Osteocyte (in vitro differentiated cells): Measurements from ENCODE around the gene ATP6V0A4. TPM values are rescaled to one million over a fixed set of nuclear protein-coding genes. Genes with fewer than 3 reads are reported as not detected.

ENCODE experiments used
- DNase-seq: peaks from one replicate; pipeline ENCODE4 v3.0.0; 2021; ENCODE audit warnings: mixed read lengths; ENCODE audit not compliant: unreplicated experiment; ENCODE audit errors: extremely low spot score
- H3K27ac Mint-ChIP-seq: one replicate; pipeline ENCODE4 v1.8.0; 2021; ENCODE audit warnings: mild to moderate bottlenecking, mixed read lengths; ENCODE audit not compliant: unreplicated experiment
- H3K27me3 Mint-ChIP-seq: one replicate; pipeline ENCODE4 v1.8.0; 2021; ENCODE audit warnings: mixed read lengths; ENCODE audit not compliant: unreplicated experiment
- H3K36me3 Mint-ChIP-seq: one replicate; pipeline ENCODE4 v1.8.0; 2021; ENCODE audit warnings: mixed read lengths; ENCODE audit not compliant: unreplicated experiment
- H3K4me1 Mint-ChIP-seq: one replicate; pipeline ENCODE4 v1.8.0; 2021; ENCODE audit warnings: mixed read lengths; ENCODE audit not compliant: unreplicated experiment
- H3K4me3 Mint-ChIP-seq: one replicate; pipeline ENCODE4 v1.8.0; 2021; ENCODE audit warnings: mild to moderate bottlenecking, moderate library complexity, mixed read lengths; ENCODE audit not compliant: unreplicated experiment
- H3K9me3 Mint-ChIP-seq: one replicate; pipeline ENCODE4 v1.8.0; 2021; ENCODE audit warnings: mixed read lengths; ENCODE audit not compliant: unreplicated experiment
- CTCF ChIP-seq: fragments of 200-600 bp; sonication (generic); IDR thresholded peaks from 2 replicates; pipeline ENCODE4 v1.5.0; 2021; ENCODE audit warnings: antibody characterized with exemption, mild to moderate bottlenecking, moderate library complexity
- total RNA-seq: library from RNA; stranded (reverse); gene quantifications from 2 replicates; pipeline ENCODE4 v1.2.1, GENCODE V29; 2021

ATP6V0A4 gene
- total RNA-seq, 1 donor from 2014 or later, result 0.64 TPM

- no peaks in the 10 kb centered on the region for H3K9me3 Mint-ChIP-seq
Observed at GRCh38 chr7:138837627-138838026, 39.6 kb upstream of the ATP6V0A4 start.

GRCh38 chr7:138835087-138835486 lies 37.1 kb upstream of the ATP6V0A4 start:
- no peak overlapping the region for H3K4me3 Mint-ChIP-seq
- H3K27ac Mint-ChIP-seq, result no peak overlapping the region
- TF ChIP-seq CTCF, result no peak
- peak; percentile 40 for DNase-seq
- peaks cover 7% of the 10 kb centered on the region for H3K4me1 Mint-ChIP-seq
- H3K27me3 Mint-ChIP-seq, result no peaks in the 10 kb centered on the region
- H3K36me3 Mint-ChIP-seq, result peaks cover 16% of the 10 kb centered on the region
- H3K9me3 Mint-ChIP-seq, result no peaks in the 10 kb centered on the region

More at GRCh38 chr7:138837627-138838026, 39.6 kb upstream of the ATP6V0A4 start:
- Mint-ChIP-seq H3K27ac (no peak overlapping the region), H3K4me3 (no peak overlapping the region), H3K4me1 (peaks cover 10% of the 10 kb centered on the region), H3K27me3 (no peaks in the 10 kb centered on the region), H3K36me3 (peaks cover 18% of the 10 kb centered on the region)
- TF ChIP-seq CTCF, result no peak
- DNase-seq, result peak; percentile 76

- Mint-ChIP-seq H3K4me3 (no peak overlapping the region), H3K36me3 (peaks cover 14% of the 10 kb centered on the region), H3K4me1 (peaks cover 7% of the 10 kb centered on the region), H3K27ac (no peak overlapping the region), H3K9me3 (no peaks in the 10 kb centered on the region), H3K27me3 (no peaks in the 10 kb centered on the region)
- TF ChIP-seq CTCF, result no peak
- peak; percentile 34 for DNase-seq
Observed at GRCh38 chr7:138834583-138834982, 36.6 kb upstream of the ATP6V0A4 start.

GRCh38 chr7:138833596-138833995 lies 35.6 kb upstream of the ATP6V0A4 start:
- H3K4me3 Mint-ChIP-seq, result no peak overlapping the region
- H3K27me3 Mint-ChIP-seq, result no peaks in the 10 kb centered on the region
- peaks cover 7% of the 10 kb centered on the region for H3K4me1 Mint-ChIP-seq
- peak; percentile 38 for DNase-seq
- H3K9me3 Mint-ChIP-seq, result no peaks in the 10 kb centered on the region
- H3K27ac Mint-ChIP-seq, result no peak overlapping the region
- TF ChIP-seq CTCF, result no peak
- H3K36me3 Mint-ChIP-seq, result peaks cover 14% of the 10 kb centered on the region

- no peaks in the 10 kb centered on the region for H3K27me3 Mint-ChIP-seq
- H3K27ac Mint-ChIP-seq, result no peak overlapping the region
- peak; percentile 38 for DNase-seq
- H3K4me1 Mint-ChIP-seq, result peaks cover 7% of the 10 kb centered on the region
- no peak overlapping the region for H3K4me3 Mint-ChIP-seq
- no peak for TF ChIP-seq CTCF
- H3K36me3 Mint-ChIP-seq, result peaks cover 14% of the 10 kb centered on the region
- no peaks in the 10 kb centered on the region for H3K9me3 Mint-ChIP-seq
Observed at GRCh38 chr7:138832966-138833365, 35.0 kb upstream of the ATP6V0A4 start.
